Psoas muscle (tissue), 8 donors: Measurements from ENCODE around the gene IARS1. TPM values are rescaled to one million over a fixed set of nuclear protein-coding genes. Genes with fewer than 3 reads are reported as not detected.

Experiments
- ATAC-seq, 4 donors: fragments of 200-7000 bp; cut with Tn5 transposase; one replicate each; pipeline ENCODE4 v1.9.1; 2020; ENCODE audit warnings: moderate library complexity in 3 of 4, mild to moderate bottlenecking in 2 of 4
- DNase-seq, 2 donors: peaks; one replicate each; pipeline ENCODE4 v3.0.0-alpha.2; 2020
- H3K27ac ChIP-seq: fragments of 200-600 bp; one replicate; pipeline ENCODE4 v1.8.0; 2022
- H3K27me3 ChIP-seq, 3 donors: fragments of 200-600 bp in 1 of 3; one replicate each; pipeline versions ENCODE4 v1.6.1 to v1.8.0; 2013 to 2022; ENCODE audit warnings: low read length in 2 of 3, mild to moderate bottlenecking in 2 of 3, moderate library complexity in 1 of 3; ENCODE audit not compliant: insufficient read depth in 3 of 3
- H3K36me3 ChIP-seq, 2 donors: fragments of 200-600 bp in 1 of 2; one replicate each; pipeline versions ENCODE4 v1.6.1 to v1.8.0; 2013 to 2022; ENCODE audit warnings: low read depth in 1 of 2, mild to moderate bottlenecking in 1 of 2, moderate library complexity in 1 of 2; ENCODE audit not compliant: insufficient read depth in 1 of 2
- H3K4me1 ChIP-seq: fragments of 200-600 bp; one replicate; pipeline ENCODE4 v1.8.0; 2022
- H3K4me3 ChIP-seq: fragments of 200-600 bp; one replicate; pipeline ENCODE4 v1.8.0; 2022; ENCODE audit warnings: mild to moderate bottlenecking
- H3K9me3 ChIP-seq: fragments of 200-600 bp; one replicate; pipeline ENCODE4 v1.8.0; 2022
- WGBS, 3 donors: extraction: QIAGEN DNeasy Blood & Tissue Kit; methylation state at CpG; one replicate each; pipeline versions ENCODE4 v1.1.6 to v1.1.7; 2013; 5-methylcytosine and 5-hydroxymethylcytosine counted together
- intact Hi-C, 2 donors: fragments of 100-400 bp; cut with DNase I; formaldehyde crosslinking; loops; one replicate each; pipeline versions ENCODE4 v1.11.0 to v1.14.2; 2022
- polyA plus RNA-seq, 3 donors: library from polyadenylated mRNA; stranded (reverse); fragments of 200-250 nt; gene quantifications; one replicate each; pipeline ENCODE4 v1.2.3, GENCODE V29; 2013
- total RNA-seq, 4 donors: library from RNA; stranded (reverse); fragmentation: NEBNext Ultra II Directional in 2 of 4; extraction: Animal tissue kit (Norgen Biotek cat#: 25700) in 2 of 4; gene quantifications; one replicate each; pipeline versions ENCODE4 v1.2.1 to v1.2.4, GENCODE V29; 2021 to 2023
- TF ChIP-seq, protein P1 (sequence below): fragments of 200-600 bp; IDR thresholded peaks from one replicate; pipeline ENCODE4 v1.8.0; 2022; ENCODE audit warnings: antibody characterized with exemption
- donor health status: healthy with polysubstance abuse.
- donor health status: DM: no; HTN: no; CAD: no; lungs with moderate emphysema.
- donor health status: Bipolar disorder and iron deficiency.
- donor health status: healthy.
- donor health status: DM: yes; HTN: yes; CAD: no.
- donor health status: DM: no; HTN: no; CAD: no.
- donor health status: DM: no; HTN: no; CAD: no.
- donor health status: DM: yes; HTN: yes; CAD: no.

The IARS1 gene
- total and polyA plus RNA-seq, 7 donors = 45.6 to 183 (median 98.5) TPM

DNA sequence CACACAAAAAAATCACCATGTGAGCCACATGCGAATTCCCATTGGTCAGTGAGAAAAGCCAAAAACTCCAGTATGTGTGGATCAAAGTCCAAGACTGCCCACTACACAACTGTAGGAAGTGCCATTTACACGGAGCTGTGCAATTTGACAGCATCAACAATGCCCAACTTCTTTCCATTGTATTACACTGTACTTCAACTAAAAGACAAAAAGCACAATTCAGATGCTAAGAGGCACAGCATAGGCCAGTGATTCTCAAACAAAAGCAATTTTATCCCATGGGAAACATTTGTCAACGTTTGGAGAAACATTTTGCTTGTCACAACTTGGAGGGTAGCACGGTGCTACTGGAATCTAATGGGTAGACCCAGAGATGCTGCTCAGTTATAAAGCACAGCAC lies 39.8 kb downstream of the IARS1 start:
- H3K27ac ChIP-seq = no peak overlapping the region
- DNase-seq (no peak), ATAC-seq (no peak)
- no peaks in the 10 kb centered on the region for H3K9me3 ChIP-seq
- intact Hi-C loops = loop anchor here (10.0 kb wide), 2 partner anchors 51 to 381 kb away; no protein-coding TSS in a partner anchor
- 65 to 73% (median 72%) methylated on average over 4 of the region's 4 CpGs for WGBS, 3 donors
- H3K27me3 ChIP-seq = no peaks in the 10 kb centered on the region
- no peaks in the 10 kb centered on the region for H3K4me1 ChIP-seq
- TF ChIP-seq, protein P1, sequence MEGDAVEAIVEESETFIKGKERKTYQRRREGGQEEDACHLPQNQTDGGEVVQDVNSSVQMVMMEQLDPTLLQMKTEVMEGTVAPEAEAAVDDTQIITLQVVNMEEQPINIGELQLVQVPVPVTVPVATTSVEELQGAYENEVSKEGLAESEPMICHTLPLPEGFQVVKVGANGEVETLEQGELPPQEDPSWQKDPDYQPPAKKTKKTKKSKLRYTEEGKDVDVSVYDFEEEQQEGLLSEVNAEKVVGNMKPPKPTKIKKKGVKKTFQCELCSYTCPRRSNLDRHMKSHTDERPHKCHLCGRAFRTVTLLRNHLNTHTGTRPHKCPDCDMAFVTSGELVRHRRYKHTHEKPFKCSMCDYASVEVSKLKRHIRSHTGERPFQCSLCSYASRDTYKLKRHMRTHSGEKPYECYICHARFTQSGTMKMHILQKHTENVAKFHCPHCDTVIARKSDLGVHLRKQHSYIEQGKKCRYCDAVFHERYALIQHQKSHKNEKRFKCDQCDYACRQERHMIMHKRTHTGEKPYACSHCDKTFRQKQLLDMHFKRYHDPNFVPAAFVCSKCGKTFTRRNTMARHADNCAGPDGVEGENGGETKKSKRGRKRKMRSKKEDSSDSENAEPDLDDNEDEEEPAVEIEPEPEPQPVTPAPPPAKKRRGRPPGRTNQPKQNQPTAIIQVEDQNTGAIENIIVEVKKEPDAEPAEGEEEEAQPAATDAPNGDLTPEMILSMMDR = no peak
- no peak overlapping the region for H3K4me3 ChIP-seq
- H3K36me3 ChIP-seq = peaks cover 34 to 100% of the 10 kb centered on the region in 2 donors

- ATAC-seq = no peak
- H3K9me3 ChIP-seq = no peaks in the 10 kb centered on the region
- H3K4me3 ChIP-seq = no peak overlapping the region
- intact Hi-C loops = no loop called here
- WGBS, 3 donors = 97 to 98% (median 98%) methylated on average over 3 of the region's 3 CpGs
- H3K36me3 ChIP-seq = peaks cover 22 to 100% of the 10 kb centered on the region in 2 donors
- H3K4me1 ChIP-seq = no peaks in the 10 kb centered on the region
- H3K27ac ChIP-seq = no peak overlapping the region
- DNase-seq = no peak
- TF ChIP-seq, protein P1 = no peak
- no peaks in the 10 kb centered on the region for H3K27me3 ChIP-seq
Measured at GRCh38 chr9:92247981-92248380, 45.5 kb downstream of the IARS1 start.

DNA sequence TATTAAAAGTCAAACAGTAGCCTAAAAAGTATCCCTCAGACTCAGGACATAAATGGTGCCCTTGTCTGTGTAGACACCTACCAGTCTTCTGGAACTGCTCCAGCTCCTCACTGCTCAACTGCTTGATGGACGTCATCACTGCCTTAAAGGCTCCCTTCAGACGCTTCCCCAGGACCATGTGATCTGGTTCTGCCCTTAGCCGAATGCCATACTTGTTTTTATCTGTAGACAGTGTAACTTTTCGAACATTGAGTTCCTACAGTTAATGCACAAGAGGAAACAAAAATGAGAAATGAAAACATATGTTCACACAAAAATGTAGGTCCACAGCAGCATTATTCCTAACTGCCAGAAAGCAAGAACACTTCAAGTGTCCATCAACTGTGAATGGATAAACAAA lies 46.2 kb downstream of the IARS1 start:
- no peak for ATAC-seq
- 86 to 93% (median 89%) methylated on average over 4 of the region's 4 CpGs for WGBS, 3 donors
- TF ChIP-seq, protein P1 = no peak
- intact Hi-C loops = no loop called here
- DNase-seq = no peak
- H3K27ac ChIP-seq = no peak overlapping the region
- H3K9me3 ChIP-seq = no peaks in the 10 kb centered on the region
- H3K27me3 ChIP-seq = no peaks in the 10 kb centered on the region
- H3K36me3 ChIP-seq = peaks cover 22 to 100% of the 10 kb centered on the region in 2 donors
- no peak overlapping the region for H3K4me3 ChIP-seq
- H3K4me1 ChIP-seq = no peaks in the 10 kb centered on the region

GRCh38 chr9:92245005-92245797 lies 48.3 kb downstream of the IARS1 start:
- WGBS, 3 donors = 89 to 95% (median 92%) methylated on average over 7 of the region's 7 CpGs
- no peak overlapping the region for H3K27ac ChIP-seq
- ATAC-seq = no peak
- TF ChIP-seq, protein P1 = no peak
- no peaks in the 10 kb centered on the region for H3K4me1 ChIP-seq
- H3K36me3 ChIP-seq = peaks cover 25 to 100% of the 10 kb centered on the region in 2 donors
- no peaks in the 10 kb centered on the region for H3K27me3 ChIP-seq
- intact Hi-C loops = no loop called here
- H3K9me3 ChIP-seq = no peaks in the 10 kb centered on the region
- H3K4me3 ChIP-seq = no peak overlapping the region
- no peak for DNase-seq

Other genes with a start within 250 kb of the IARS1 start
- 10 to 100 TPM; 13.5 to 22.6 (median 19.5) TPM for gene SPTLC1, start 178.3 kb downstream of the IARS1 start, total RNA-seq
- gene SPTLC1, start 178.3 kb downstream of the IARS1 start, polyA plus RNA-seq = 10 to 100 TPM; 12.2 to 29.8 (median 26.3) TPM
- 10 to 100 TPM; 14.5 to 29.4 (median 20.1) TPM for gene NOL8, start 31.7 kb upstream of the IARS1 start, total RNA-seq
- gene NOL8, start 31.7 kb upstream of the IARS1 start, polyA plus RNA-seq = 10 to 100 TPM; 11.2 to 21.1 (median 11.7) TPM
- gene CENPP, start 32.3 kb upstream of the IARS1 start, total RNA-seq = 10 to 100 TPM in 1 of 4 donors, 1 to 10 TPM in 3; 5.9 to 15.7 (median 8.0) TPM
- gene CENPP, start 32.3 kb upstream of the IARS1 start, polyA plus RNA-seq = 1 to 10 TPM; 1.8 to 6.4 (median 3.9) TPM
- gene OGN, start 110.9 kb upstream of the IARS1 start, total RNA-seq = 1 to 10 TPM in 2 of 4 donors, under 1 TPM in 2; 0.64 to 7.4 (median 1.9) TPM
- 1 to 10 TPM in 1 of 3 donors, under 1 TPM in 2; 0.65 to 1.1 (median 0.76) TPM for gene OGN, start 110.9 kb upstream of the IARS1 start, polyA plus RNA-seq
- 1 to 10 TPM in 1 of 4 donors, under 1 TPM in 3; 0.12 to 1.7 (median 0.73) TPM for gene OMD, start 130.8 kb upstream of the IARS1 start, total RNA-seq
- under 1 TPM; 0.45 to 0.98 (median 0.68) TPM for gene OMD, start 130.8 kb upstream of the IARS1 start, polyA plus RNA-seq
- gene ASPN, start 188.8 kb upstream of the IARS1 start, total RNA-seq = 1 to 10 TPM in 3 of 4 donors, under 1 TPM in 1; 0.52 to 5.7 (median 1.4) TPM
- gene ASPN, start 188.8 kb upstream of the IARS1 start, polyA plus RNA-seq = 1 to 10 TPM in 2 of 3 donors, under 1 TPM in 1; 0.82 to 1.2 (median 1.2) TPM
- gene ECM2, start 242.3 kb upstream of the IARS1 start, total RNA-seq = 1 to 10 TPM; 1.9 to 7.8 (median 3.2) TPM
- gene ECM2, start 242.3 kb upstream of the IARS1 start, polyA plus RNA-seq = 1 to 10 TPM; 1.2 to 2.7 (median 1.4) TPM